ENCODE measurements around the gene TMTC2.

TMTC2 gene

DNA sequence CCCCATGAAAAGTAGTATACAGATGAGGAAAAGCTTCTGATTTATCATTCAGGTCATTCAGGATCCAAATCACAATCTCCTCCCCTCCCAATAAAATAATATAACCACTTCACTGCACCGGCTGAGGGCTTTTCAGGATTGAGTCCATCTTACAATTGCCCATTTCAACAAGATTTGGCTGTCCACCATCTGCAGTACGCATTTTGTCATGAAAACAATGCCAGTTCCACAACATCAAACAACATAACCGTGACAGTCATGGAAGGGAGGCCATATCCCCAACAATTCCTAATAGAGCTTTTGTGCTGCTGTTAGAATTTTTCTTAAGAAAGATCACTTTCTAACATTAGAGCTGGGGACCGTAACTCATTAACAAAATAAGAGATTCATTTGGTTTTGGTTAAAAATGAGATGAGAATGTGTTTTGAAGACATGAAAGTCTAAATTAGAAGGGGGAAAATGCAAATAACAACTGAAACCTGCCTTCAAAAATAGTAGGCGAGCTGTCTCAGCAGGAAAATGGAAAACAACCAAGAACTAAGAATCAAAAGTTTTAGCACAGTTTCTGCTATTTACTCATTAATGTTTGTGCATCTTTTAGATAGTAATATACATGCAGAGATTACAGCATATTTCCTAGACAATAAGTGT, 38.3 kb upstream of the TMTC2 start:
- CTCF ChIA-PET: interaction anchor here (0.7 kb wide), 1 partner anchor 458 kb away, joined by 3 read pairs; no protein-coding TSS in a partner anchor
- Histone ChIP-seq H3K4me3 (ENCODE audit: low read depth, low read length) (no peak overlapping the region), H3K9me3 (ENCODE audit: control insufficient read depth, insufficient read depth, low read depth, low read length) (no peaks in the 10 kb centered on the region), H3K36me3 (ENCODE audit: control insufficient read depth in 2 of 2, insufficient read depth in 1 of 2, low read length in 2 of 2) (no peaks in the 10 kb centered on the region), H3K4me1 (ENCODE audit: control insufficient read depth, insufficient read depth, low read length) (peaks cover 7% of the 10 kb centered on the region), H3K27ac (ENCODE audit: extremely low read depth, low read depth, low read length) (no peak overlapping the region)
- POLR2A ChIA-PET: no interaction called here
- TF ChIP-seq, protein P1, sequence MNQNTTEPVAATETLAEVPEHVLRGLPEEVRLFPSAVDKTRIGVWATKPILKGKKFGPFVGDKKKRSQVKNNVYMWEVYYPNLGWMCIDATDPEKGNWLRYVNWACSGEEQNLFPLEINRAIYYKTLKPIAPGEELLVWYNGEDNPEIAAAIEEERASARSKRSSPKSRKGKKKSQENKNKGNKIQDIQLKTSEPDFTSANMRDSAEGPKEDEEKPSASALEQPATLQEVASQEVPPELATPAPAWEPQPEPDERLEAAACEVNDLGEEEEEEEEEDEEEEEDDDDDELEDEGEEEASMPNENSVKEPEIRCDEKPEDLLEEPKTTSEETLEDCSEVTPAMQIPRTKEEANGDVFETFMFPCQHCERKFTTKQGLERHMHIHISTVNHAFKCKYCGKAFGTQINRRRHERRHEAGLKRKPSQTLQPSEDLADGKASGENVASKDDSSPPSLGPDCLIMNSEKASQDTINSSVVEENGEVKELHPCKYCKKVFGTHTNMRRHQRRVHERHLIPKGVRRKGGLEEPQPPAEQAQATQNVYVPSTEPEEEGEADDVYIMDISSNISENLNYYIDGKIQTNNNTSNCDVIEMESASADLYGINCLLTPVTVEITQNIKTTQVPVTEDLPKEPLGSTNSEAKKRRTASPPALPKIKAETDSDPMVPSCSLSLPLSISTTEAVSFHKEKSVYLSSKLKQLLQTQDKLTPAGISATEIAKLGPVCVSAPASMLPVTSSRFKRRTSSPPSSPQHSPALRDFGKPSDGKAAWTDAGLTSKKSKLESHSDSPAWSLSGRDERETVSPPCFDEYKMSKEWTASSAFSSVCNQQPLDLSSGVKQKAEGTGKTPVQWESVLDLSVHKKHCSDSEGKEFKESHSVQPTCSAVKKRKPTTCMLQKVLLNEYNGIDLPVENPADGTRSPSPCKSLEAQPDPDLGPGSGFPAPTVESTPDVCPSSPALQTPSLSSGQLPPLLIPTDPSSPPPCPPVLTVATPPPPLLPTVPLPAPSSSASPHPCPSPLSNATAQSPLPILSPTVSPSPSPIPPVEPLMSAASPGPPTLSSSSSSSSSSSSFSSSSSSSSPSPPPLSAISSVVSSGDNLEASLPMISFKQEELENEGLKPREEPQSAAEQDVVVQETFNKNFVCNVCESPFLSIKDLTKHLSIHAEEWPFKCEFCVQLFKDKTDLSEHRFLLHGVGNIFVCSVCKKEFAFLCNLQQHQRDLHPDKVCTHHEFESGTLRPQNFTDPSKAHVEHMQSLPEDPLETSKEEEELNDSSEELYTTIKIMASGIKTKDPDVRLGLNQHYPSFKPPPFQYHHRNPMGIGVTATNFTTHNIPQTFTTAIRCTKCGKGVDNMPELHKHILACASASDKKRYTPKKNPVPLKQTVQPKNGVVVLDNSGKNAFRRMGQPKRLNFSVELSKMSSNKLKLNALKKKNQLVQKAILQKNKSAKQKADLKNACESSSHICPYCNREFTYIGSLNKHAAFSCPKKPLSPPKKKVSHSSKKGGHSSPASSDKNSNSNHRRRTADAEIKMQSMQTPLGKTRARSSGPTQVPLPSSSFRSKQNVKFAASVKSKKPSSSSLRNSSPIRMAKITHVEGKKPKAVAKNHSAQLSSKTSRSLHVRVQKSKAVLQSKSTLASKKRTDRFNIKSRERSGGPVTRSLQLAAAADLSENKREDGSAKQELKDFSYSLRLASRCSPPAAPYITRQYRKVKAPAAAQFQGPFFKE (tag by site-specific recombination; IDR thresholded peaks at IDR 0.05; ENCODE audit: borderline replicate concordance): no peak
- TF ChIP-seq GLIS2 (tag by site-specific recombination; IDR thresholded peaks at IDR 0.05): no peak
- TF ChIP-seq, protein P2, sequence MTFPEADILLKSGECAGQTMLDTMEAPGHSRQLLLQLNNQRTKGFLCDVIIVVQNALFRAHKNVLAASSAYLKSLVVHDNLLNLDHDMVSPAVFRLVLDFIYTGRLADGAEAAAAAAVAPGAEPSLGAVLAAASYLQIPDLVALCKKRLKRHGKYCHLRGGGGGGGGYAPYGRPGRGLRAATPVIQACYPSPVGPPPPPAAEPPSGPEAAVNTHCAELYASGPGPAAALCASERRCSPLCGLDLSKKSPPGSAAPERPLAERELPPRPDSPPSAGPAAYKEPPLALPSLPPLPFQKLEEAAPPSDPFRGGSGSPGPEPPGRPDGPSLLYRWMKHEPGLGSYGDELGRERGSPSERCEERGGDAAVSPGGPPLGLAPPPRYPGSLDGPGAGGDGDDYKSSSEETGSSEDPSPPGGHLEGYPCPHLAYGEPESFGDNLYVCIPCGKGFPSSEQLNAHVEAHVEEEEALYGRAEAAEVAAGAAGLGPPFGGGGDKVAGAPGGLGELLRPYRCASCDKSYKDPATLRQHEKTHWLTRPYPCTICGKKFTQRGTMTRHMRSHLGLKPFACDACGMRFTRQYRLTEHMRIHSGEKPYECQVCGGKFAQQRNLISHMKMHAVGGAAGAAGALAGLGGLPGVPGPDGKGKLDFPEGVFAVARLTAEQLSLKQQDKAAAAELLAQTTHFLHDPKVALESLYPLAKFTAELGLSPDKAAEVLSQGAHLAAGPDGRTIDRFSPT (tag by site-specific recombination; IDR thresholded peaks at IDR 0.05): no peak
- no peak for TF ChIP-seq ZNF776 (tag by site-specific recombination; IDR thresholded peaks at IDR 0.05; ENCODE audit: borderline replicate concordance)
- TF ChIP-seq, protein P3, sequence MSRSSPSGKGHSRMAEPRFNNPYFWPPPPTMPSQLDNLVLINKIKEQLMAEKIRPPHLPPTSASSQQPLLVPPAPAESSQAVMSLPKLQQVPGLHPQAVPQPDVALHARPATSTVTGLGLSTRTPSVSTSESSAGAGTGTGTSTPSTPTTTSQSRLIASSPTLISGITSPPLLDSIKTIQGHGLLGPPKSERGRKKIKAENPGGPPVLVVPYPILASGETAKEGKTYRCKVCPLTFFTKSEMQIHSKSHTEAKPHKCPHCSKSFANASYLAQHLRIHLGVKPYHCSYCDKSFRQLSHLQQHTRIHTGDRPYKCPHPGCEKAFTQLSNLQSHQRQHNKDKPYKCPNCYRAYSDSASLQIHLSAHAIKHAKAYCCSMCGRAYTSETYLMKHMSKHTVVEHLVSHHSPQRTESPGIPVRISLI (tag by site-specific recombination; IDR thresholded peaks at IDR 0.05): no peak
- TF ChIP-seq ZNF366 (tag by site-specific recombination; conservative IDR thresholded peaks at IDR 0.05): no peak
- TF ChIP-seq ZNF146 (tag by site-specific recombination; IDR thresholded peaks at IDR 0.05): no peak
- no peak for TF ChIP-seq ZBTB1 (tag by site-specific recombination; IDR thresholded peaks at IDR 0.05)
- TF ChIP-seq ZNF292 (tag by site-specific recombination; IDR thresholded peaks at IDR 0.05; ENCODE audit: borderline replicate concordance, low read depth): no peak
- TF ChIP-seq, protein P4, sequence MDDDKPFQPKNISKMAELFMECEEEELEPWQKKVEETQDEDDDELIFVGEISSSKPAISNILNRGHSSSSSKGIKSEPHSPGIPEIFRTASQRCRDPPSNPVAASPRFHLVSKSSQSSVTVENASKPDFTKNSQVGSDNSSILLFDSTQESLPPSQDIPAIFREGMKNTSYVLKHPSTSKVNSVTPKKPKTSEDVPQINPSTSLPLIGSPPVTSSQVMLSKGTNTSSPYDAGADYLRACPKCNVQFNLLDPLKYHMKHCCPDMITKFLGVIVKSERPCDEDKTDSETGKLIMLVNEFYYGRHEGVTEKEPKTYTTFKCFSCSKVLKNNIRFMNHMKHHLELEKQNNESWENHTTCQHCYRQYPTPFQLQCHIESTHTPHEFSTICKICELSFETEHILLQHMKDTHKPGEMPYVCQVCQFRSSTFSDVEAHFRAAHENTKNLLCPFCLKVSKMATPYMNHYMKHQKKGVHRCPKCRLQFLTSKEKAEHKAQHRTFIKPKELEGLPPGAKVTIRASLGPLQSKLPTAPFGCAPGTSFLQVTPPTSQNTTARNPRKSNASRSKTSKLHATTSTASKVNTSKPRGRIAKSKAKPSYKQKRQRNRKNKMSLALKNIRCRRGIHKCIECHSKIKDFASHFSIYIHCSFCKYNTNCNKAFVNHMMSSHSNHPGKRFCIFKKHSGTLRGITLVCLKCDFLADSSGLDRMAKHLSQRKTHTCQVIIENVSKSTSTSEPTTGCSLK (tag by site-specific recombination; IDR thresholded peaks at IDR 0.05): no peak
- TF ChIP-seq, protein P5, sequence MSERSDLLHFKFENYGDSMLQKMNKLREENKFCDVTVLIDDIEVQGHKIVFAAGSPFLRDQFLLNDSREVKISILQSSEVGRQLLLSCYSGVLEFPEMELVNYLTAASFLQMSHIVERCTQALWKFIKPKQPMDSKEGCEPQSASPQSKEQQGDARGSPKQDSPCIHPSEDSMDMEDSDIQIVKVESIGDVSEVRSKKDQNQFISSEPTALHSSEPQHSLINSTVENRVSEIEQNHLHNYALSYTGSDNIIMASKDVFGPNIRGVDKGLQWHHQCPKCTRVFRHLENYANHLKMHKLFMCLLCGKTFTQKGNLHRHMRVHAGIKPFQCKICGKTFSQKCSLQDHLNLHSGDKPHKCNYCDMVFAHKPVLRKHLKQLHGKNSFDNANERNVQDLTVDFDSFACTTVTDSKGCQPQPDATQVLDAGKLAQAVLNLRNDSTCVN (tag by site-specific recombination; optimal IDR thresholded peaks at IDR 0.05): no peak
- TF ChIP-seq ZNF426 (tag by site-specific recombination; IDR thresholded peaks at IDR 0.05): no peak
- no peak for TF ChIP-seq ZNF585B (tag by site-specific recombination; IDR thresholded peaks at IDR 0.05)
